ENCODE results near the gene POLDIP3.
"Not testable (repeated sequence)": the region's sequence is repeated elsewhere in the genome, so short reads cannot be mapped to it uniquely, and the experiment has no call there.

The POLDIP3 gene

DNA sequence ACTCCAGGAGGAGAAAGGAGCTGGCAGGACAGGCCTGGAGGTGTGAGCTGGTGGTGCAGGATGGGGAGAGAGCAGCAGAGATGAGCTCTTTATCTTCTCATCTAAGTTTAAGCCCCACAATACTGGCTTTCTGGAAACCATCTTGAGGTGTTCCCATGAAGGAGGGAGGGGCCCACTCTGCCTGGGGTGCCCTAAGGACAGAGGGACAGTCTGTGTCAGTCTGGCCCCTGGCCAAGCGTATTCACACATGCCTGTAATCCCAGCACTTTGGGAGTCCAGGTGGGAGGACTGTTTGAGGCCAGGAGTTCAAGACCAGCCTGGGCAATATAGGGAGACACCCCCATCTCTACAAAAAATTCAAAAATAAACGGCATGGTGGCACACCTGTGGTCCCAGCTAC lies 52.0 kb downstream of the POLDIP3 start:
- H3K4me3 ChIP-seq (replicated peaks; ENCODE audit: low read depth, low read length): no peak overlapping the region
- TF ChIP-seq CTCF (IDR thresholded peaks at IDR 0.05; ENCODE audit: low read length, missing control alignments): no peak
- DNase-seq (ENCODE audit: low read depth): no peak

DNA sequence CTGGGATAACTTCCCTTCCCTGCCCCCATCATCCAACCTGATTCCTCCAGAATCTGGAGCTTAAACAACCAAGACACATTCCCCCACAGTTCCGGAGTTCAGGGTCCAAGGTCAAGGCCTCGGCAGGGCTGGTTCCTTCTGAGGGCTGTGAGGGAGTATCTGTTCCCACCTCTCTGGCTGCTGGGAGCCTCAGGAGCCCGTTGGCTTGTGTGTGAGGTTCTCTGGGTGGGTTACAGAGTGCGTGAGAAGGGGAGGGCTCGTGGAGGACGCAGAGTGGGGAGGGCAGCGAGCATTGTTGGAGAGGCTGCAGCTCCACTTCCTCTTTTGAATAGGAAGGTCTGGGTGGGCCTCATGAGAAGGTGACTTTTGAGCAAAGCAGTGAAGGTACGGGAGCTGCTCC lies 52.4 kb downstream of the POLDIP3 start:
- no peak for TF ChIP-seq CTCF (IDR thresholded peaks at IDR 0.05; ENCODE audit: low read length, missing control alignments)
- H3K4me3 ChIP-seq (replicated peaks; ENCODE audit: low read depth, low read length): no peak overlapping the region
- no peak for DNase-seq (ENCODE audit: low read depth)

GRCh38 chr22:42561856-42562255 lies 52.8 kb downstream of the POLDIP3 start:
- H3K4me3 ChIP-seq (replicated peaks; ENCODE audit: low read depth, low read length): no peak overlapping the region
- no peak for TF ChIP-seq CTCF (IDR thresholded peaks at IDR 0.05; ENCODE audit: low read length, missing control alignments)

GRCh38 chr22:42560781-42561180 lies 53.9 kb downstream of the POLDIP3 start:
- peak; percentile 24 for DNase-seq (ENCODE audit: low read depth)
- TF ChIP-seq CTCF (IDR thresholded peaks at IDR 0.05; ENCODE audit: low read length, missing control alignments): peak; percentile 47
- no peak overlapping the region for H3K4me3 ChIP-seq (replicated peaks; ENCODE audit: low read depth, low read length)

More at GRCh38 chr22:42561856-42562255, 52.8 kb downstream of the POLDIP3 start:
- no peak for DNase-seq (ENCODE audit: low read depth)

- DNase-seq (ENCODE audit: low read depth): no peak
- no peak for TF ChIP-seq CTCF (IDR thresholded peaks at IDR 0.05; ENCODE audit: low read length, missing control alignments)
Observed at GRCh38 chr22:42560381-42560780, 54.3 kb downstream of the POLDIP3 start.

GRCh38 chr22:42553475-42554361 lies 61.0 kb downstream of the POLDIP3 start, which contains the start of gene SERHL2:
SERHL2 (plus strand) TSS chr22:42553956; CDS start chr22:42554021, 65 bp downstream.
- DNase-seq (ENCODE audit: low read depth): peak; percentile 71
- H3K4me3 ChIP-seq (replicated peaks; ENCODE audit: low read depth, low read length): peak within 1 kb of the TSS; percentile 61

More at GRCh38 chr22:42560381-42560780, 54.3 kb downstream of the POLDIP3 start:
- no peak overlapping the region for H3K4me3 ChIP-seq (replicated peaks; ENCODE audit: low read depth, low read length)

DNA sequence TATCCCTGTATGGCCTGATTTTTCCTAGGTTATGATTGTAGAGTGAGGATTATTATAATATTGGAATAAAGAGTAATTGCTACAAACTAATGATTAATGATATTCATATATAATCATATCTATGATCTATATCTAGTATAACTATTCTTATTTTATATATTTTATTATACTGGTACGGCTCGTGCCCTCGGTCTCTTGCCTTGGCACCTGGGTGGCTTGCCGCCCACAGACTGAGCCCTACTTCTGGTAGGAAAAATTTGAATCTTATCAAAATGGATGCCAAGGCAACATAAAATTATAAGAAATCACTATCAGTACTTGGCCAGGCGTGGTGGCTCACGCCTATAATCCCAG lies 62.4 kb downstream of the POLDIP3 start:
- not testable (repeated sequence) for H3K4me3 ChIP-seq (replicated peaks; ENCODE audit: low read depth, low read length); DNase-seq (ENCODE audit: low read depth)

More at GRCh38 chr22:42553475-42554361, 61.0 kb downstream of the POLDIP3 start, which contains the start of gene SERHL2:
- no peak for TF ChIP-seq CTCF (IDR thresholded peaks at IDR 0.05; ENCODE audit: low read length, missing control alignments)

Measured in fibroblast of pulmonary artery (primary cell).